PFSK-1 (cell line): ENCODE data around the gene LRCH1.

ENCODE experiments used
- POLR2AphosphoS5 ChIP-seq: IDR thresholded peaks from 2 replicates; pipeline ENCODE4 v1.6.1; 2012; ENCODE audit warnings: low read depth, mild to moderate bottlenecking, control low read depth, low read length, moderate library complexity
- TF ChIP-seq, protein P1 (sequence below), 2 experiments: IDR thresholded peaks; 2 replicates each; pipeline versions ENCODE4 v1.6.1 to v1.8.0; 2011 to 2012; ENCODE audit warnings: low read depth in 2 of 2, low read length in 2 of 2, control low read depth in 1 of 2, inconsistent platforms in 1 of 2, mild to moderate bottlenecking in 1 of 2, moderate library complexity in 1 of 2; ENCODE audit not compliant: insufficient read depth in 1 of 2

GRCh38 chr13:46679369-46680120, 126.6 kb downstream of the LRCH1 start:
- TF ChIP-seq, protein P1, sequence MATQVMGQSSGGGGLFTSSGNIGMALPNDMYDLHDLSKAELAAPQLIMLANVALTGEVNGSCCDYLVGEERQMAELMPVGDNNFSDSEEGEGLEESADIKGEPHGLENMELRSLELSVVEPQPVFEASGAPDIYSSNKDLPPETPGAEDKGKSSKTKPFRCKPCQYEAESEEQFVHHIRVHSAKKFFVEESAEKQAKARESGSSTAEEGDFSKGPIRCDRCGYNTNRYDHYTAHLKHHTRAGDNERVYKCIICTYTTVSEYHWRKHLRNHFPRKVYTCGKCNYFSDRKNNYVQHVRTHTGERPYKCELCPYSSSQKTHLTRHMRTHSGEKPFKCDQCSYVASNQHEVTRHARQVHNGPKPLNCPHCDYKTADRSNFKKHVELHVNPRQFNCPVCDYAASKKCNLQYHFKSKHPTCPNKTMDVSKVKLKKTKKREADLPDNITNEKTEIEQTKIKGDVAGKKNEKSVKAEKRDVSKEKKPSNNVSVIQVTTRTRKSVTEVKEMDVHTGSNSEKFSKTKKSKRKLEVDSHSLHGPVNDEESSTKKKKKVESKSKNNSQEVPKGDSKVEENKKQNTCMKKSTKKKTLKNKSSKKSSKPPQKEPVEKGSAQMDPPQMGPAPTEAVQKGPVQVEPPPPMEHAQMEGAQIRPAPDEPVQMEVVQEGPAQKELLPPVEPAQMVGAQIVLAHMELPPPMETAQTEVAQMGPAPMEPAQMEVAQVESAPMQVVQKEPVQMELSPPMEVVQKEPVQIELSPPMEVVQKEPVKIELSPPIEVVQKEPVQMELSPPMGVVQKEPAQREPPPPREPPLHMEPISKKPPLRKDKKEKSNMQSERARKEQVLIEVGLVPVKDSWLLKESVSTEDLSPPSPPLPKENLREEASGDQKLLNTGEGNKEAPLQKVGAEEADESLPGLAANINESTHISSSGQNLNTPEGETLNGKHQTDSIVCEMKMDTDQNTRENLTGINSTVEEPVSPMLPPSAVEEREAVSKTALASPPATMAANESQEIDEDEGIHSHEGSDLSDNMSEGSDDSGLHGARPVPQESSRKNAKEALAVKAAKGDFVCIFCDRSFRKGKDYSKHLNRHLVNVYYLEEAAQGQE (IDR thresholded peaks at IDR 0.05; ENCODE audit: insufficient read depth in 1 of 2, low read depth in 2 of 2, low read length in 2 of 2): no peak
- TF ChIP-seq POLR2AphosphoS5: no peak
